GM12801 (cell line): ENCODE measurements around the gene RELT.

ENCODE experiments used
- CTCF ChIP-seq: IDR thresholded peaks from one replicate; pipeline ENCODE4 v1.5.1; 2011; ENCODE audit warnings: control low read depth; ENCODE audit not compliant: insufficient read length; ENCODE audit errors: extremely low read depth

Gene RELT

DNA sequence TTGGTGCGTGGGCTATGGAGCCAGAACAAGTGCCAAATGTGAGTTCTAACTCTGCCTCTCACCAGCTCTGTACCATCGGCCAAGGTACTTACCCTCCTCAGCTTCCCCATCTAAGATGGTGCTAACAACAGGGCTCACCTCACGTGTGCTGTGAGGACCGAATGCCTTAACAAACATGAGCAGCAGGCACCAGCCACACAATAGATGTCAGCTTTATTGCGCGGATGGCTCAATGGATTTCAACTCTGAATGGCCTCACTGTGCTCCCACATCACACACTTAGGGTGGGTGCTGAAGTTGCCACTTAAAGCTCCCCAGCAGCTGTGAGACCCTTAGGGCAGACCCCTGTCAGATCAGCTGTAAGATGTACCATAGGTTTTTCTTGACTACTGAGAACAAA lies 24.1 kb downstream of the RELT start:
- no peak for TF ChIP-seq CTCF

DNA sequence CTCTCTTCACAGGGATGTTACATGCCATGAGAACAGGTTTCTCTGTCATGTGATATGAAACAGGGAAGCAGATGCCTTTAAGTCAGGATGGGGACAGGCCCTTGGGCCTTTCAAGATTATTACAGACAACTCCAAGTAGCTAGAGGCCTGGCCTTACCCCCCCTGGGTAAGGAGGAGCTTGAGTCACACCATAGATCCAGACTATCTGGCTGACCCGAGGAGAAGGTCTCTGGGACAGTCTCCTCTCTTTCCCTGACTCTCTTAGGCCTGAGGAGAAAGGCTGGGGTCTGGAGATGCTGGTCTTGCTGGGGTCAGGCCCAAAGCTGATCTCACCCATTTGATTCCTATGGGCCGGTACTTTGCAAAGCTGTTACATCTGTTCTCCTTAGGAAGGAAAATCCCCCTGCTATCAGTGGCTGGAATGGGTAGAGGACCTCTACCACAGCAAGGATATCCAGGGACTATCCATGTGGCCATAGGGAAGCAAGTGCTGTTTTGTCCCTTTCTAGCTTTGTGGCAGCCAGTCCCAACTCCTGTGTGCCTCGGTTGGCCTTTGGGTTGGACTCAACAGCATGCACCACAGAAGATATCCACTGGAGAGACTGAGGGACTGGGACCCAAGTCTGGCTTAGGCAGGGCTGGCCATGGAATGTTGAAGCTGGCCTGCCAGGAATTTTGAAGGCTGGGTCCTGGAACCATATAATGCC lies 25.2 kb downstream of the RELT start:
- TF ChIP-seq CTCF, result no peak

GRCh38 chr11:73401924-73402833 lies 26.0 kb downstream of the RELT start:
- no peak for TF ChIP-seq CTCF

GRCh38 chr11:73402834-73403185 lies 26.6 kb downstream of the RELT start:
- TF ChIP-seq CTCF, result no peak

DNA sequence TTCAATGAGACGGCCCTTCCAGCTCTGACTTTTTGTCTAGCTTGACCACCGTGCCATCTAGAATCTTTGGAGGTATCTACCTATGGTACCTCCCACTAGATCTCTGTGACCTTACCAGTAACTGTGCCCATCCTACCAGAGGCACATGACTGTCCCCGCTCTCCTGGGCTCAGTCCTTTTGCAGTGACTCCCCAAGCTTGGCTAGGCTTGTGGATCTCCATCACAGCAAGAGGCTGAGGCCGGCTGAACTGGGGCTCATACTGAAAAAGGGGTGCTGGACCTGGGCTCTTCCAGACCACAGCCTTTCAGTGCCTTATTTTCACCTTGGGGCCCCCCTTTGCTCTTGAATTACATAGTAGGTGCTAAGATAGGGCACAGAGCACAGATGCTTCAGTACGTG lies 27.3 kb downstream of the RELT start:
- no peak for TF ChIP-seq CTCF

DNA sequence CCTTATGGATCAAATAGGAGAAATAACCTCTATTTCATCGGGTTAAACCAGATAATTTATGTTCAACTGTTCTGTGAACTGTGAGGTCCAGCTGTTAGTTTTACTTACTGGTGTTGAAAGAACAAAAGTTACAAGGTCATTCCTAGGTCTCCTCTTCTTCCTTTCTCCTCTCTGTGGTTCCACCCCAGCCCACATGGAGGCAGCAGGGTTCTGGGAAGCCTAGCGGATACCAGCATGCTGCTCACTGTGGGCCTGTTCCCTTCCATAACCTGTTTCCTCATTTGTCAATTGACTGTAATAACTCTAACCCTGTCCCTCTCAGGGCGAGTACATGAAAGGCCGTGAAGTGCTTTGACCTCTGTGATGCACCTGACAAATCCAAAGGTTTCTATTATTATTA lies 27.8 kb downstream of the RELT start:
- no peak for TF ChIP-seq CTCF

DNA sequence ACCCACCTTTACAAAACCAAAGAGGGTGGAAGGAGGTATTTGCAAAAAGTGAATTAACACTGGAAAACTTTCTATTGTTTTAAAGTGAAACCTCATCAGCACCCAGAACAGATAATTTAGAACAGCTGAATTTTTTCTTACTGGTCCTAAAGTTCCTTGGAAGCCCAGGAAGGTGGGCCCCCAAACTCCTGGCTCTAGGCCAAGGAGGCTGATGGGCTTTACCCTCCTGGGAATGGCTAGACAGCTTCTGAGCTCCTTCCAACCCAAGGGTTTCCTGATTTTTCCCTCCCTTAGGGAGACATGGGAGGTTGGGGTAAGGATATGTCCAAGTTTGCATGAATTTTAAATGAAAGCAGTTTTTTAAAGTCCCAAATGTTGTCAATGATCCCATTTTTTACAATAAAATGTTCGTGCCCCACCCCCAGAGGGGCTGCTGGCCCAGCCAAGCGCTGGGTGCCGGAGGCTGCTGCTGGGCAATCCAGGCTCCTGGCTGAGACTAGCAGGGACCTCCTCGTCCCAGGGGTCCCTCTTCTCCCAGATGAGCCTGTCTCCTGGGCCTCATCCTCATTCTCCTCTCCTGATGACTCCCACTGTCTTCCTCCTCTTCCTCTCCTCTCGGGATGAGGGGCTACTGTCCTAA lies 28.4 kb downstream of the RELT start:
- no peak for TF ChIP-seq CTCF
